HG02870 (cell line): ENCODE results near the gene TFG.

Source experiments
- ATAC-seq: cut with Tn5 transposase; IDR thresholded peaks from one replicate; pipeline ENCODE4 v1.9.1; 2021; ENCODE audit warnings: mild to moderate bottlenecking, moderate library complexity; ENCODE audit not compliant: unreplicated experiment

The TFG gene

DNA sequence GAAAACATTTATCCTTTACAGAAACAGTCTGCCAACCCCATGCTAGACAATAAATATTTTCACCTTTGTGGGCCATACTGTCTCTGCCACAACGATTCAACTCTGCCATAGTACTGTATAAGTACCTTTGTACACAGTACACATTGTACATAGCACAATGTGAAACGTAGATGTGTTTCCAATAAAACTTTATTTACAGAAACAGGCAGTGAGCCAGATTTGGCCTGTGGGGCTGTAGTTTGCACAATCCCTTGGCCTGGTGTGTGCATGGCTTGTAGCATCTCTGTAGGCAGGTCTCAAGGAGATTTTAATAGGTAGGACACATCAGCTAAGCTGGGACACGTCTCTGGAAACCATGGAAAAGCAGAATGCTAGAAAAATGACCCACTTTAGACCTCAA, 74.3 kb downstream of the TFG start:
- ATAC-seq, result no peak

DNA sequence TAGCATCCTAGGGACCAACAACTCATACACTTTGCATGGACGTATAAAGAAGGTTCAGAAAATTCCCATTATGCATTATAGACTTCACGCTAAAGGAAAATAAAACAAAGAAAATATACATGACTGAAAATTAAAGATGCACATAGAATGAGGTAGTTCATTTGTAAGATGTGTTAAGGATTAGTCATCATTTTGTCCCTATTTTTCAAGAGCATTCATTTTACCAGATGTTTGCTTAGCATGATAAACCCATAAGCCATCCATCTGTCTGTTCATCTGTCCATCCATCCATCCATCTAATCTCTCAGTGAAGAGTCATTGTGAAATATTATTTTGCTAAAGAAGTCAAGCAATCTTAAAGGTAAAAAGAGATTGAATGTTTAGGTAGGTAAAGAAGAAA, 80.3 kb downstream of the TFG start:
- no peak for ATAC-seq

DNA sequence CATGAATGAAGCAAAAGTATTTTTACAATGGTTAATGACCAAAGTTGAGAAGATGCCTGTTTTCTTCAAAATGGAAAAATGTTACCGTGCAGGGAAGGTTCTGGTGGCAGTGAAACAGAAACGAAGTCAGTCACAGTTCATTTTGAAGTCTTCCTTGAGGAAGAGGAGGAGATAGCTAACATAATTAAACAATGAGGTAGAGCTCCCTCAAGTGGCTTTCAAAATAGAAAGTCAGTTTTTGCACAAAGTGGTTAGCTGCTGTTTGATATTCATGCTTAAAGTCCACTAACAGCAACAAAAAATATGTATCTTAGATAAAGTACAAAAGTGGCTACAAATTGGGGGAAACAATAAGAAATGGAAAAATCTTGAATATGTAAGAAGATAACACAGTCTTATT, 87.3 kb downstream of the TFG start:
- ATAC-seq, result no peak

DNA sequence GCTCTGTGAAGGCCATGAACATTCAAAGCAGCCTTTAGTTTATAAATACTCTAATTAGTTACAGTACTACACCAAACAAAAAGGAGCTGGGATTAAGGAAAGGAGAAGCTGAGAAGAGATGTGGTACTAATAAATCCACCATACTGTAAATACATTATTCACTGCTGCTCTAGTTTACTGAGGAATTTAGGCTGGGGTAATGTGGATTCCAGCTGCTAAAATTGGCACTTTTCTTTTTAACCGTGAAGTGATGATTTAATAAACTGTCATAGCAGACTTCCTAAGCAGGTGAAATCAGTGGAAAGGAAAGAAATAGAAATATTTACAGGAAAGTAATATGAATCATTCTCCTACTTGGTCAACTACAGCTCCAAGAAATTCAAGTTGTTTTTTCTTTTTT, 88.7 kb downstream of the TFG start:
- no peak for ATAC-seq
